Activated T-cell treated with anti-CD3 and anti-CD28 coated beads, Interleukin-2, amount 50 U/mL, for 1 hour (primary cell): ENCODE results near the gene DNAJC8.

ENCODE experiments used
- DNase-seq: peaks from one replicate; pipeline ENCODE4 v3.0.0-alpha.2; 2020

DNAJC8 gene

DNA sequence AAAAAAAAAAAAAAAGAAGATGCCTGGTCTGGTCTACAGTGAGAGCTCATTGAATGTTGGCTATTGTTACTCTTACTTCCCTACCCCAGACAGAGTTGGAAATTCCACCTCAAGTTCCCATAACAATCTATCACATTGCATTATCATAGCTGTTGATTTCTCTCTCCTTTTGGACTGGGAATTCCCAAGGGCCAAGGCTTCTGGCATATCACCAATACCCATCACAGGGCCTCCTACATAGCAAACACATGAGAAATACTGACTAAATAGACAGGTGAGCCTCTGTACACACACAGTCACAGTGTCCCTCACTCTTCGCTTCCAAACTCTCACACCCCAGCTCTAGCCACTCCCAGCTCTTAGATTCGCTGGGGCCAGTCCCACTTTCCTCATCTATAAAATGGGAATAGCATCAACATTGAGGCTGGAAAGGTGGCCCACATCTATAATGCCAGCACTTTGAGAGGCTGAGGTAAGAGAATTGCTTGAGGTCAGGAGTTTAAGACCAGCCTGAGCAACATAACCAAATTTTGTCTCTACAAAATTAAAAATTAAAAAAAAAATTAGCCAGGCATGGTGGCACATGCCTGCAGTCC is 62.7 kb downstream of the DNAJC8 start:
- no peak for DNase-seq

GRCh38 chr1:28163496-28164161 is 69.2 kb downstream of the DNAJC8 start:
- no peak for DNase-seq

- DNase-seq, result no peak
Observed at GRCh38 chr1:28162151-28162550, 70.7 kb downstream of the DNAJC8 start.

DNA sequence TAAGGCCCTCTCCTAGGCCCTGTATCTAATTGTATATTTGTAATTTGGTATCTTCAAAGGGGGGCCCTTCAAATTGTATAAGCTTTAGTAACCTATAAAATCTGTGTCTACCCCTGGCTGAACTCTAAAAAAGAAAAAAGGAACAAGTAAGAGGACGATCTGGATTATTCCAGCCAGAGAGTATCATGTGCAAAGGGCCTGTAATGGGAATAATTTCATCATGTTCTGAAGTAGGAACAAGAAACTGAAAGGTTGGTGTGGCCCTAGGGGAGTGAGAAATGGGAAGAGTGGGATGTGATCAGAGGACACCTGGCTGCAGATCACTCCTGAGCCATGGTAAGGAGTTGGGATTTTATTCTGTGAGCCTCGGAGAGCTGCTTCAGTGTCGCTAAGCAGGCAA is 71.1 kb downstream of the DNAJC8 start:
- no peak for DNase-seq

DNA sequence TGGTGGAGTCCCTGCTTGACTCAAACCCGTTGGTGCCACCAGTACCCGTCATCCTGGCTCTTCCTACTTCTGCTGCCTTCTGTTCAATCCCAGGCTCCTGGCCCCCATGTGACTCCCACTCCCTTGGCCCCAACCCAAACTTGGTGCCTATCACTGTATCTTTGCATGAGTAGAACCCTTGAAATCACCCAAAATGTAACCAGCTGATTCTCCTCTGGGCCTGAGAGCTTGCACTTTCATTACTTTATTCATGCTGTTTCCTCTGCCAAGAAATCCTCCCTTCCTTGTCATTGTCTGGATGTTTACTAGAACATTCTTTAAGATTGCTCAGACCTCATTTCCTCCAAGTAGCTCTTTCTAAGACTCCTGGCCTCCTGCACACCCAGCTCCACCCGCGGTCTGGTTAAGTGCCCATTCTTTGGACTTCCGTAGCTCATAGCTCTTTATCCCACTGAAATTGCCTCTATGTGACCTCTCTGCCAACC is 72.0 kb downstream of the DNAJC8 start:
- DNase-seq, result no peak

DNA sequence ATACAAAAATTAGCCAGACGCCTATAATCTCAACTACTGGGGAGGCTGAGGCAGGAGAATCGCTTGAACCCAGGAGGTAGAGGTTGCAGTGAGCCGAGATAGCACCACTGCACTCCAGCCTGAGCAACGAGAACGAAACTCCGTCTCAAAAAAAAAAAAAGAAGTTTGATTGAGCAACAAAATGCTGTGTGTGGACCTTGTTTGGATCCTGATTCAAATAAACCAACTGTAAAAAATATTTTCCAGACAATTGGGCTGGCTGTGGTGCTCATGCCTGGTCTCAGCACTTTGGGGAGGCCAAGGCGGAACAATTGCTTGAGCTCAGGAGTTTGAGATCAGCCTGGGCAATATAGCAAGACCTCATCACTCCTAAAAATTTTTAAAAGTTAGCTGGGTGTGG is 73.1 kb downstream of the DNAJC8 start:
- DNase-seq, result no peak

GRCh38 chr1:28159243-28159642 is 73.6 kb downstream of the DNAJC8 start:
- no peak for DNase-seq

- DNase-seq, result no peak
Observed at GRCh38 chr1:28157894-28158293, 74.9 kb downstream of the DNAJC8 start.

- DNase-seq, result no peak
Observed at GRCh38 chr1:28156821-28157220, 76.0 kb downstream of the DNAJC8 start.

GRCh38 chr1:28155628-28156027 is 77.2 kb downstream of the DNAJC8 start:
- DNase-seq, result no peak

- DNase-seq, result no peak
Observed at GRCh38 chr1:28154078-28154594, 78.7 kb downstream of the DNAJC8 start.
